Panc1 (cell line): Measurements from ENCODE around the gene SUGP1. TPM values are rescaled to one million over a fixed set of nuclear protein-coding genes. Genes with fewer than 3 reads are reported as not detected.

Experiments used
- ATAC-seq: fragments of 200-7000 bp; cut with Tn5 transposase; 2 replicates; pipeline ENCODE4 v1.9.1; 2020; ENCODE audit warnings: mild to moderate bottlenecking, moderate library complexity
- BruUV-seq: library from RNA; stranded (reverse); fragments of 400-500 nt; replicated peaks from 2 replicates; lab custom pipeline; 2021; lab: Mats Ljungman, UMichigan
- CTCF ChIA-PET: fragments of 300-600 bp; sonication (Branson Sonifier 250); formaldehyde crosslinking; loops from one replicate; lab custom pipeline; 2022; ENCODE audit warnings: antibody characterized with exemption; lab: Charles Lee
- POLR2A ChIA-PET: fragments of 300-600 bp; sonication (Branson Sonifier 250); formaldehyde crosslinking; loops from one replicate; lab custom pipeline; 2022; ENCODE audit warnings: antibody characterized with exemption; lab: Charles Lee
- DNase-seq: peaks from one replicate; pipeline ENCODE4 v3.0.0-alpha.2; 2010; ENCODE audit warnings: low read depth, low spot score
- H3K27ac ChIP-seq: 2 replicates; pipeline ENCODE4 v1.5.1; 2011; ENCODE audit warnings: mild to moderate bottlenecking, low read length, inconsistent platforms
- H3K27me3 ChIP-seq: fragments of 200-500 bp; sonication (Bioruptor generic); 2 replicates; pipeline ENCODE4 v1.6.0; 2014; ENCODE audit warnings: low read length, inconsistent platforms; ENCODE audit not compliant: control insufficient read depth, insufficient read depth
- H3K36me3 ChIP-seq: fragments of 200-500 bp; sonication (Bioruptor generic); 2 replicates; pipeline ENCODE4 v1.5.1; 2014; ENCODE audit warnings: inconsistent platforms, mild to moderate bottlenecking, low read length, moderate library complexity; ENCODE audit not compliant: control insufficient read depth, insufficient read depth
- H3K4me1 ChIP-seq: 2 replicates; pipeline ENCODE4 v1.5.1; 2011; ENCODE audit warnings: inconsistent platforms, mild to moderate bottlenecking, low read length, moderate library complexity; ENCODE audit not compliant: control insufficient read depth, insufficient read depth
- H3K4me3 ChIP-seq, 2 experiments: 2 replicates each; pipeline ENCODE4 v1.5.1; 2011 to 2012; ENCODE audit warnings: low read depth in 2 of 2, low read length in 2 of 2, mild to moderate bottlenecking in 2 of 2, inconsistent platforms in 1 of 2, moderate library complexity in 1 of 2
- H3K9me3 ChIP-seq: fragments of 200-500 bp; sonication (Bioruptor generic); 2 replicates; pipeline ENCODE4 v1.5.1; 2014; ENCODE audit warnings: low read depth, mild to moderate bottlenecking, inconsistent platforms, low read length, moderate library complexity; ENCODE audit not compliant: control insufficient read depth, insufficient read depth
- POLR2AphosphoS5 ChIP-seq: IDR thresholded peaks from 2 replicates; pipeline ENCODE4 v1.6.1; 2012; ENCODE audit warnings: mild to moderate bottlenecking, low read depth, low read length, moderate library complexity
- SIN3A ChIP-seq: IDR thresholded peaks from 2 replicates; pipeline ENCODE4 v1.6.1; 2012; ENCODE audit warnings: low read depth, mild to moderate bottlenecking, low read length, moderate library complexity, borderline replicate concordance; ENCODE audit not compliant: insufficient read depth
- TCF7L2 ChIP-seq: IDR thresholded peaks from 2 replicates; pipeline ENCODE4 v1.6.1; 2011; ENCODE audit warnings: mild to moderate bottlenecking, low read depth, low read length, inconsistent platforms
- in situ Hi-C: cut with HindIII; loops from 2 replicates; pipeline ENCODE4 v1.10.0; 2016; ENCODE audit warnings: low sequenced_read_pairs, low pct_unique_long_range_greater_than_20kb
- intact Hi-C: fragments of 100-400 bp; cut with micrococcal nuclease; formaldehyde crosslinking; loops from one replicate; pipeline ENCODE4 v1.10.0; 2022; ENCODE audit not compliant: unreplicated experiment
- total RNA-seq: library from RNA; stranded (reverse); gene quantifications from one replicate; pipeline ENCODE4 v1.2.1, GENCODE V29; 2021; ENCODE audit not compliant: unreplicated experiment
- TF ChIP-seq, protein P1 (sequence below), 2 experiments: IDR thresholded peaks; 2 replicates each; pipeline ENCODE4 v1.6.1; 2011 to 2012; ENCODE audit warnings: low read depth in 2 of 2, control low read depth in 1 of 2, low read length in 1 of 2, mild to moderate bottlenecking in 1 of 2, moderate library complexity in 1 of 2; ENCODE audit not compliant: insufficient read depth in 1 of 2
- TF ChIP-seq, protein P2 (sequence below): fragments of 450-650 bp; IDR thresholded peaks from 2 replicates; pipeline ENCODE4 v1.5.1; 2017; ENCODE audit warnings: mild to moderate bottlenecking

SUGP1 gene
- total RNA-seq, 1 experiment from 2014 or later = 41.5 TPM

DNA sequence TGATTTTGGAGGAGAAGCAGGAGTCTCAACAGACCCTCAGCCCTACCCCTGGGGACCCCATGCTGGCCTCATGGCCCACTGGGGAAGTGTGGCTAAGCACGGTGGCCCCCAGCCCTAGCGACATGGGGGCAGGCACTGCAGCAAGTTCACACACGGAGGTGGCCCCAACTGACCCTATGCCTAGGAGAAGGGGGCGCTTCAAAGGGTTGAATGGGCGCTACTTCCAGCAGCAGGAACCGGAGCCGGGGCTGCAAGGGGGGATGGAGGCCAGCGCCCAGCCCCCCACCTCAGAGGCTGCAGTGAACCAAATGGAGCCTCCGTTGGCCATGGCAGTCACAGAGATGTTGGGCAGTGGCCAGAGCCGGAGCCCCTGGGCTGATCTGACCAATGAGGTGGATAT lies 93.6 kb downstream of the SUGP1 start:
- POLR2A ChIA-PET = no interaction called here
- in situ Hi-C loops = no loop called here

DNA sequence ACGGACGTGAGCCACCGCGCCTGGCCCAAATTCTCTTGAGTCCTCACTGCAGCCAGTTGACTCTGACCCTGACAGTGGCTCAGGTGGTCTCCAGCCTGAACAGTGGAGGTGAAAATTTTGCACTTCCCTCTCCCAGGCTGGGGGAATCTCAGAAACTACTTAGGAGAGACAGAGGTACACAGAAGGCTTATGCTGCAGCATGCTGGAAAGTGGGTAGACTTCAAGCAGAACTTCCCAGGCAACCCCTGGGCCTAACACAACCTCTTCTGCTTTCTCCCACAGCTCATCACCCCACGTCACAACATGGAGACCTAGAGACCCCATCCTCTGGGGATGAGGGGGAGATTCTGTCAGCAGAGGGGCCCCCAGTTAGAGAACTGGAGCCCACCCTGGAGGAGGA lies 94.1 kb downstream of the SUGP1 start:
- peaks cover 4% of the 10 kb centered on the region; the same call in 1 of the 2 replicates for H3K4me1 ChIP-seq
- TF ChIP-seq POLR2AphosphoS5 (no peak), SIN3A (no peak), TCF7L2 (no peak)
- TF ChIP-seq, protein P1, sequence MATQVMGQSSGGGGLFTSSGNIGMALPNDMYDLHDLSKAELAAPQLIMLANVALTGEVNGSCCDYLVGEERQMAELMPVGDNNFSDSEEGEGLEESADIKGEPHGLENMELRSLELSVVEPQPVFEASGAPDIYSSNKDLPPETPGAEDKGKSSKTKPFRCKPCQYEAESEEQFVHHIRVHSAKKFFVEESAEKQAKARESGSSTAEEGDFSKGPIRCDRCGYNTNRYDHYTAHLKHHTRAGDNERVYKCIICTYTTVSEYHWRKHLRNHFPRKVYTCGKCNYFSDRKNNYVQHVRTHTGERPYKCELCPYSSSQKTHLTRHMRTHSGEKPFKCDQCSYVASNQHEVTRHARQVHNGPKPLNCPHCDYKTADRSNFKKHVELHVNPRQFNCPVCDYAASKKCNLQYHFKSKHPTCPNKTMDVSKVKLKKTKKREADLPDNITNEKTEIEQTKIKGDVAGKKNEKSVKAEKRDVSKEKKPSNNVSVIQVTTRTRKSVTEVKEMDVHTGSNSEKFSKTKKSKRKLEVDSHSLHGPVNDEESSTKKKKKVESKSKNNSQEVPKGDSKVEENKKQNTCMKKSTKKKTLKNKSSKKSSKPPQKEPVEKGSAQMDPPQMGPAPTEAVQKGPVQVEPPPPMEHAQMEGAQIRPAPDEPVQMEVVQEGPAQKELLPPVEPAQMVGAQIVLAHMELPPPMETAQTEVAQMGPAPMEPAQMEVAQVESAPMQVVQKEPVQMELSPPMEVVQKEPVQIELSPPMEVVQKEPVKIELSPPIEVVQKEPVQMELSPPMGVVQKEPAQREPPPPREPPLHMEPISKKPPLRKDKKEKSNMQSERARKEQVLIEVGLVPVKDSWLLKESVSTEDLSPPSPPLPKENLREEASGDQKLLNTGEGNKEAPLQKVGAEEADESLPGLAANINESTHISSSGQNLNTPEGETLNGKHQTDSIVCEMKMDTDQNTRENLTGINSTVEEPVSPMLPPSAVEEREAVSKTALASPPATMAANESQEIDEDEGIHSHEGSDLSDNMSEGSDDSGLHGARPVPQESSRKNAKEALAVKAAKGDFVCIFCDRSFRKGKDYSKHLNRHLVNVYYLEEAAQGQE (IDR thresholded peaks at IDR 0.05; ENCODE audit: insufficient read depth in 1 of 2, low read depth in 2 of 2, low read length in 1 of 2) = no peak
- TF ChIP-seq, protein P2, sequence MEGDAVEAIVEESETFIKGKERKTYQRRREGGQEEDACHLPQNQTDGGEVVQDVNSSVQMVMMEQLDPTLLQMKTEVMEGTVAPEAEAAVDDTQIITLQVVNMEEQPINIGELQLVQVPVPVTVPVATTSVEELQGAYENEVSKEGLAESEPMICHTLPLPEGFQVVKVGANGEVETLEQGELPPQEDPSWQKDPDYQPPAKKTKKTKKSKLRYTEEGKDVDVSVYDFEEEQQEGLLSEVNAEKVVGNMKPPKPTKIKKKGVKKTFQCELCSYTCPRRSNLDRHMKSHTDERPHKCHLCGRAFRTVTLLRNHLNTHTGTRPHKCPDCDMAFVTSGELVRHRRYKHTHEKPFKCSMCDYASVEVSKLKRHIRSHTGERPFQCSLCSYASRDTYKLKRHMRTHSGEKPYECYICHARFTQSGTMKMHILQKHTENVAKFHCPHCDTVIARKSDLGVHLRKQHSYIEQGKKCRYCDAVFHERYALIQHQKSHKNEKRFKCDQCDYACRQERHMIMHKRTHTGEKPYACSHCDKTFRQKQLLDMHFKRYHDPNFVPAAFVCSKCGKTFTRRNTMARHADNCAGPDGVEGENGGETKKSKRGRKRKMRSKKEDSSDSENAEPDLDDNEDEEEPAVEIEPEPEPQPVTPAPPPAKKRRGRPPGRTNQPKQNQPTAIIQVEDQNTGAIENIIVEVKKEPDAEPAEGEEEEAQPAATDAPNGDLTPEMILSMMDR = no peak
- no peaks in the 10 kb centered on the region for H3K27me3 ChIP-seq
- in situ Hi-C loops = no loop called here
- no peak overlapping the region for H3K27ac ChIP-seq
- no TSS peak for BruUV-seq
- H3K4me3 ChIP-seq = no peak overlapping the region
- intact Hi-C loops = no loop called here
- H3K36me3 ChIP-seq = no peaks in the 10 kb centered on the region
- no peaks in the 10 kb centered on the region for H3K9me3 ChIP-seq
- ChIA-PET POLR2A (no interaction called here), CTCF (no interaction called here)
- DNase-seq (no peak), ATAC-seq (no peak)

More for the DNA sequence above, 93.6 kb downstream of the SUGP1 start:
- intact Hi-C loops = no loop called here
- TF ChIP-seq TCF7L2 = no peak
- TF ChIP-seq, protein P1 (IDR thresholded peaks at IDR 0.05; ENCODE audit: insufficient read depth in 1 of 2, low read depth in 2 of 2, low read length in 1 of 2) = no peak
- TF ChIP-seq, protein P2 = no peak
- no peak for TF ChIP-seq POLR2AphosphoS5
- TF ChIP-seq SIN3A = no peak
- CTCF ChIA-PET = no interaction called here
- Histone ChIP-seq H3K9me3 (no peaks in the 10 kb centered on the region), H3K4me1 (peaks cover 4% of the 10 kb centered on the region; the same call in 1 of the 2 replicates), H3K4me3 (no peak overlapping the region), H3K27me3 (no peaks in the 10 kb centered on the region), H3K36me3 (no peaks in the 10 kb centered on the region), H3K27ac (no peak overlapping the region)
- no TSS peak for BruUV-seq
- ATAC-seq (no peak), DNase-seq (no peak)

Other genes starting within 250 kb of the SUGP1 start
- 26.7 TPM for gene TMEM161A, start 182.0 kb downstream of the SUGP1 start, total RNA-seq
- 1.1 TPM for gene MEF2B, start 150.2 kb downstream of the SUGP1 start, total RNA-seq
- gene BORCS8, start 128.4 kb downstream of the SUGP1 start, total RNA-seq = 37.8 TPM
- 92.3 TPM for gene RFXANK, start 128.3 kb downstream of the SUGP1 start, total RNA-seq
- 42.1 TPM for gene NR2C2AP, start 117.1 kb downstream of the SUGP1 start, total RNA-seq
- gene NCAN, start 108.6 kb downstream of the SUGP1 start, total RNA-seq = 0.15 TPM
- 2.7 TPM for gene TM6SF2, start 47.2 kb downstream of the SUGP1 start, total RNA-seq
- gene MAU2, start 320 bp upstream of the SUGP1 start, total RNA-seq = 38.0 TPM
- gene GATAD2A, start 85.2 kb upstream of the SUGP1 start, total RNA-seq = 99.6 TPM
- 1.8 TPM for gene TSSK6, start 195.0 kb upstream of the SUGP1 start, total RNA-seq
- gene NDUFA13, start 195.7 kb upstream of the SUGP1 start, total RNA-seq = 287 TPM
- 6.1 TPM for gene YJEFN3, start 208.4 kb upstream of the SUGP1 start, total RNA-seq
- gene CILP2, start 217.8 kb upstream of the SUGP1 start, total RNA-seq = 0.46 TPM